ENCODE data around the gene ZNF232.
"Not testable (repeated sequence)": the region's sequence is repeated elsewhere in the genome, so short reads cannot be mapped to it uniquely, and the experiment has no call there.

The ZNF232 gene

DNA sequence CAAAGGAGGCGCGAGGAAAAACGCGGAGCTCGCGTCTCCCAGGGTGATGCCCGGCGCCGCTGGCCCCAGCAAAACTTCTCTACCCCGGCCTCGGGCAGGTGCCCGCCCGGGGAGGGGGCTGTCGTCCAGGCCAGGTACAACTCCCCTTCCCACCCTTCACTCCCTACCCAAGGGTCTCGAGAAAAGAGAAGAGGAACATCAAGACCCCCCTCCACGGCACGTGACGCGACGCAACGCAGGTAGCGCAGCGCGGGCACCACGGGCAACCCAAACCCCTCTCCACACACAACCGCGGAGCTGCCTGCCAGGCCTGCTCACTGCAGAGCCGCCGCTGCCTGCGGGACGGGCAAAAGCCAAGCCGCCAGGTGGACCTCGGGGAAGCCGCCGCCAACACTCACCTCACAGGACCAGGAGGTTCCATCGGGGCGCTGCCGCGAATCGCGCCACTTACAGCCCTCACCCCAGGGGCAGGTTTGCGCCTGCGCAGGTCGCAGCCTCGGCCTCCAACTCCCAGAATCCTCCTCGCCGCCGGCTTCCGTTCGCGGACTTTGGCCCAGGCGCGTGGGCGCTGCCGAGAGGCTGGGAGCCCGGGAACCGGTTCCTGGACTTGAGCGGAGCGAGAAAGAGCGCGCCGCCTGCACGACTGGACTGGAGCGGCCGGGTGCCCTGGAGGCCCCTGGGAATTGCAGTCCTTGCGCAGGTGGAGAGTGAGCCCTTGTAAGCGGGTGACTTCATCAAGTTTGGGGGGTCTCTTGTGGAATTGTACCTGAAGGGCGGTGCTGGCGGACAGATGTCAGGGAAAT, at the start of gene ZNF232:
Gene ZNF232 (minus strand): TSS at position 477 of the 803 bp plus-strand sequence. CDS start 56 bp downstream, at position 421.
- in situ Hi-C loops (cut with MboI; ENCODE audit: low sequenced_read_pairs), result no loop called here

- in situ Hi-C loops (cut with MboI; ENCODE audit: low sequenced_read_pairs), result not testable (repeated sequence)
Measured at GRCh38 chr17:5160702-5161101, 49.0 kb upstream of the ZNF232 start.

DNA sequence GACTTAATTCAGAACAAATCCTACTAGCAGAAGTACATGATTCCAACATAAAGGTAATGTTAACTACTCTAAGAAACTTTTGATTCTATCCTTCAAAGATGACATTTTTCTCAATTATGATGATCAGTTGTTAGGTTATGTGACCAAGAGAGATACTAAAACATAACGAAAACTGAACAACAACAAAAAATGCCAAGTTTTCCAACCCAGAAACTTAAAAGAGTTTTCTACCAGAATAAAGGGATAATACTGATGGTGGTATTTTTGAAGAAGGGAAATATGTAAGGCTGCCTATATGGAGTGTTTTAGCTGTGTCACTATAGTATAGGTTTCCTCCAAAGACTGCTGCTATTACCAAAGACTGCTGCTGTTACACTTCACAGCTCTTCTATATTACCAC, 34.4 kb upstream of the ZNF232 start:
- in situ Hi-C loops (cut with MboI; ENCODE audit: low sequenced_read_pairs), result not testable (repeated sequence)

DNA sequence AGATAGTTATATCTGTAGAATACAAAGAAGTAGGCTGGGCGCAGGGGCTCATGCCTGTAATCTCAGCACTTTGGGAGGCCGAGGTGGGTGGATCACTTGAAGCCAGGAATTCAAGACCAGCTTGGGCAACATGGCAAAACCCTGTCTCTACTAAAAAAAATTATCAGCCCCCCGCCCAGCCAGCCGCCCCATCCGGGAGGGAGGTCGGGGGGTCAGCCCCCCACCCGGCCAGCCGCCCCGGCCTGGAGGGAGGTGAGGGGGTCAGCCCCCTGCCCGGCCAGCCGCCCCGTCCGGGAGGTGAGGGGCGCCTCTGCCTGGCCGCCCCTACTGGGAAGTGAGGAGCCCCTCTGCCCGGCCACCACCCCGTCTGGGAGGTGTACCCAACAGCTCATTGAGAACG, 31.2 kb upstream of the ZNF232 start:
- in situ Hi-C loops (cut with MboI; ENCODE audit: low sequenced_read_pairs), result not testable (repeated sequence)

- in situ Hi-C loops (cut with MboI; ENCODE audit: low sequenced_read_pairs), result no loop called here
Measured at GRCh38 chr17:5139458-5139732, 27.7 kb upstream of the ZNF232 start.

- in situ Hi-C loops (cut with MboI; ENCODE audit: low sequenced_read_pairs), result no loop called here
Measured at GRCh38 chr17:5138616-5139457, 27.2 kb upstream of the ZNF232 start.

GRCh38 chr17:5138198-5138544, 26.5 kb upstream of the ZNF232 start:
- in situ Hi-C loops (cut with MboI; ENCODE audit: low sequenced_read_pairs), result not testable (repeated sequence)

DNA sequence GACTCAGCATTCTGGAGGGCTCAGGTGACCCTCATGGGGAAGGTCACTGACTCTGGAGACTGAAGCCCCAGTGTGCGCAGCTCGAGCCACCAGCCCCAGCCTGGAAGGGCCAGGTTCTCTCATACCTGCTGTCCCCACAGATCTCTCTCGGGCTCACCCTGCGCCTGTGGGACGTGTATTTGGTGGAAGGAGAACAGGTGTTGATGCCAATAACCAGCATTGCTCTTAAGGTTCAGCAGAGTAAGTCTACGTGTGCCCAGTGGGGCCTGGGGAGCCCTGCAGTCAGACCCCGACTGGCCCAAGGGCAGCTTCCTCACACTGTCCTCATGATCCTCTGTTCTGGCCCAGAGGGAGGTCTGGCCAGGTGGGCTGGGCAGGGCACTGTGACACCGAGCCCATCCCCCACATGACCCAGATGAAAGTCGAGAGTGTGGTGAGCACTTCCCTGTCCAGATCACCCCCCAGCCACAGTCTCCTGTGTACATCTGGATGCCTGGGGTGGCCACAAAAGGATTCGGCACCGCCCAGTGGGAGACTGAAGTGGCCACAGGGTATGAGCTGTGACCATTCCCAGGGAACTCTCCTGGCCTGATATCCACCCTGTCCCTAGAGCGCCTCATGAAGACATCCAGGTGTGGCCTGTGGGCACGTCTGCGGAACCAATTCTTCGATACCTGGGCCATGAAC, 26.0 kb upstream of the ZNF232 start:
- in situ Hi-C loops (cut with MboI; ENCODE audit: low sequenced_read_pairs), result not testable (repeated sequence)

DNA sequence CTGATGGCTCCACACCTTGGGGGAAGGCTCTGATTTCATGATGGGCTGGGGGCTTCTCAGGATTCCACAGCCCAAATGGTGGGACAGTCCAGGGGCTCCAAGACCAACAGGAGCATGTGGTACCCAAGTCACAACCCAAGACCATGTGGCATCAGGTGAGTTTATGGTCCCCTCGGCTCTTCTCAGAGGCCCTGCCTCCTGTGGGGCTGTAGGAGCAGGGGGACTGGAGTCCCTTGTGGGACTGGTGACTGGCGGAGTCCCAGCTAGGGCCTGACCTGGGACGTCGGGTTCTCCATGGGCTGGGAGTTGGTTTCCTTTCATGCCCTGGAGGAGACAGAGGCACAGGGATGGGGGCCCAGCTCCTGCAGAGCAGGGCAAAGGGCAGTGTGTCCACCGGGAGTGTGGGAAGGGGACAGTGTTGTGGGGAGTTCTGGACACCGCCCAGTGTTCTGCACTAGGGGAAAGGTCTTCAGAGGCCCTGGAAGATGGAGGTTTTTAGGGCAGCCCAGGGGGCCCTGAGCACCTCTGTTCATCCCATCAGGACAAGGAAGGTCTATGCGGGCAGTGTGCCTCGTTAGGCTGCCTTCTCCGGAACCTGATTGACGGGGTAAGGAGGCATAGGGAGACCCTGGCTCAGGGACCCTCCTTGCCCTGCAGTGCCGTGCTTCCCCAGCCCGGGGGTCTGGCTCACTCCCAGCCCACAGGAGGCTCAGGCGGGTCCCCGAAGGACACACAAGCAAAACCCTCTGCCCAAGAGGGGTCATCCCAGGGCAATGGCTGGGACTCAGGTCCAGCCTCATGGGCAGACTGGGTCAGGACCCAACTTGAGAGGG, 25.1 kb upstream of the ZNF232 start:
- in situ Hi-C loops (cut with MboI; ENCODE audit: low sequenced_read_pairs), result not testable (repeated sequence)

- in situ Hi-C loops (cut with MboI; ENCODE audit: low sequenced_read_pairs), result no loop called here
Measured at GRCh38 chr17:5135726-5136579, 24.3 kb upstream of the ZNF232 start.

DNA sequence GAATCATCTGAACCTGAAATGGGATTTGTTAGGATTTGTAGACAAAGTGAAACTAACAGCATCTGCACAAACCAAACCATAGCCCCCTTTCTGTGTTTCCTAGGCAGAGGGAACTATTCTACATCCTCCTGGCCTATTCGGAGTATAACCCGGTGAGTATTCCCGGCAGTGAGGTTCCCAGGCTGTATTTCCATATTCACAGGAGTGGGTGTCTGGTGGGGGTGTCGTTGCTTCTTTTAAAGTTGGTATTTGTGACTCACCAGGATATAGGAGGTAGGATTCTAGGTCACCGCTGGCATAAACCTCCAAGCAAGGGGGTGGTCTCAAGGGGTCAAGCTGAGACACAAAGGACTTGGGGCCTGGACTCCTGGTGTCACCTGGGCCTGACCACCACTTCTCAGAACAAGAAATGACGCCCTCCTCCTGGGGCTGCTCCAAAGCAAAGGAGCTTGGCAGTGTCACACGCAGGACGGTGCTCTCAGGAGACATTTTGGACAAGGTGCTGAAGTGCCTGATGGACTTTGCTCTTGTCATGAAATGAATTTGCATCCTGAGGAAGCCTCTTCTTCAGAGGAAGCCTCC, 23.5 kb upstream of the ZNF232 start:
- in situ Hi-C loops (cut with MboI; ENCODE audit: low sequenced_read_pairs), result not testable (repeated sequence)

DNA sequence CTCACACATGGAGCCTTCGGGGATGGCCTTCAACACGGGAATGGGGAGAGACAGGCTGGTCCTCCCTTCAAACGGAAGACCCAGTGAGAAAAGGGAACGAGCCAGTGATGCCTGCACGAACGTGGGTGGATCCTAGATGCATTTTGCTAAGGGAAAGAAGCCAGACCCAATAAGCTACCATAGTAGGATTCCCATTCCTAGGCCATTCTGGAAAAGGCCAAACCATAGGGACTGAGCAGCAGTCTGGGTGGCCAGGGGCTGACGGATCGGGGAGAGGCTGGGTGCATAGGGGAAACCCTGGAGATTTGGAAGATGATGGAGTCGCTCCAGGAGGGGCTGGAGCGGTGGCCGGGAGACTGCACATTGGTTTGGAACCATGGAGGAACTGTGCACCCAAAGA, 22.9 kb upstream of the ZNF232 start:
- in situ Hi-C loops (cut with MboI; ENCODE audit: low sequenced_read_pairs), result not testable (repeated sequence)

- in situ Hi-C loops (cut with MboI; ENCODE audit: low sequenced_read_pairs), result not testable (repeated sequence)
Measured at GRCh38 chr17:5133961-5134360, 22.3 kb upstream of the ZNF232 start.

DNA sequence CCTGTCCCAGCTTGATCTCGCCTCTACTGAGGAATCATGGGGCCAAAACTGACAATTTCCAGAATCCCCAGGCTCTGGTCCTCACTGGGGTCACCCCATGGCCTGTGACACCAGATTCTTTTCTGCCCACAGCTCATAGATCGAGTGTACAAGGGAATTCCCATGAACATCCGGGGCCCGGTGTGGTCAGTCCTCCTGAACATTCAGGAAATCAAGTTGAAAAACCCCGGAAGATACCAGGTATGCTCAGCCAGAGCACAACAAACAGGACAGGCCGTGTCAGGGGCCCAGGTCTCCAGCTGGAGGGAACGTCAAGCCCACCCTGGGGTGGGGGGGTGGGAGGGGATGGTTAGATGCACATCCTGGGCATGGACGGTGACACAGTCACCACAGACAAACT, 21.6 kb upstream of the ZNF232 start:
- in situ Hi-C loops (cut with MboI; ENCODE audit: low sequenced_read_pairs), result no loop called here

DNA sequence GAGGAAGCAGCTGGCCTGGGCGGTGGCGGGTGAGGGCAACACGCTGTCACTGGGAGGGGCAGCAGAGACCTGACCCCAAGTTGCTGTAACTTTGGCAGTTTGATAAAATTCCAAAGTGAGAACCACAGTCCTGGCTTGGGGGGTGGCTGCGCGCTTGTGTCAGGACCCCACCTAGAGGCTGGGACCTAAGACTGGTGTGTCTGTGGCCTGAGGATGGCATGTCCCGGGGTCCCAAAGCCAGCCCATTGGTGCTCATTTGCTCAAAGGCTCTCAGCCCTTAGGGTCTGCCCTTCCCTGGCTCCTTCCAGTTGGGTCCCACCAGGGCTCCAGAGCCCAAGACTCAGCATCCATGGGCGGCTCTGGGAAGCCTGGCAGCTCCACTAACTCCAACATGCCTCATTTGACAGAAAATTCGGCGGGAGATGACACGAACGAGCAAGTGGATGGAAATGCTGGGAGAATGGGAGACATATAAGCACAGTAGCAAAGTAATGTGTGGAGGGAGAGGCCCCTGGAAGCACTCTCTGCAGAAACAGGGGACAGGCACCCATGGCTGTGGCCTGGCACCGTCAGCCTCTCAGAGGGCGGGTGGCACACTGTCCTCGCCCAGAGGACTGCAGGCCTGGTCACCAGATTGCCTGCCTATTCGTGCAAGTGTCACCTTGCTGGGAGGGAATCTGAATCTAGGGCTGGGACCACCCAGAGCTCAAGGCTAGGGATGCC, 21.0 kb upstream of the ZNF232 start:
- in situ Hi-C loops (cut with MboI; ENCODE audit: low sequenced_read_pairs), result not testable (repeated sequence)

DNA sequence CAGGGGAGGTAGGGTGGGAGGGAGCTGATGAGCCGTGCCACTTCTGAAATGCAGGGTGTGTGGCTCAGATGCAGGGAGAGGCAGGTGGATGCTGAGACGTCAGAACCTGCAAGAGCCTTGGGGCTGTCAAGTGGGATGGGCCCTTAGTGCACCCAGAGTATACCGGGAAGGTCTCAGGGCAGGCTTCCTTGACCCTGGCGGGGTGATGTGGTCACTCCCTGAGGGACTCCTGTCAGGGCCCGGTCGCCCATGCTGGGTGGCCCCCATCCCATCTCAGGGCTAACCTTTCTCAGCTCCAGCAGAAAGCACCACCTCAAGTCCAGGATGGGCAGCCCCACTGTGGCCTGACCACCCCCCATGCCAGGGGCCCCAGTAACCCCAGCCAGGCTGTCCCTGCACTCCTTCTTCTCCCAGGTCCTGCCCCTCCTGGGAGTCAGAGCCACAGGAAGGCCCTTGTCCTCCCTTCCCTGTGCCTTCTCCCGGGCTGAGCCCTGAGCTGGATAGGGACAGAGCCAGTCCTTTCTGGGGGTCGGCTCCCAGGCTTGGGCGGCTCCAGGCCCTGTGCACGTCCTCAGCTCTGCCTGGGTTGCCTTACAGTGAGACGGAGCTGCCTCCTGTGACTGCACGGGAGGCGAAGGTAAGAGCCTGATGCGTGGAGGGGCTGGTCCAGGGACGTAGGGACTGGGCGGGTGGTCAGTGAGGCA, 20.3 kb upstream of the ZNF232 start:
- in situ Hi-C loops (cut with MboI; ENCODE audit: low sequenced_read_pairs), result not testable (repeated sequence)

GRCh38 chr17:5131146-5131715, 19.6 kb upstream of the ZNF232 start:
- in situ Hi-C loops (cut with MboI; ENCODE audit: low sequenced_read_pairs), result no loop called here

GRCh38 chr17:5130687-5131086, 19.0 kb upstream of the ZNF232 start:
- in situ Hi-C loops (cut with MboI; ENCODE audit: low sequenced_read_pairs), result not testable (repeated sequence)
